Heart left ventricle (tissue), 13 donors: ENCODE results near the gene EFNA5.

ENCODE experiments used
- POLR2A ChIP-seq, 2 donors: fragments of 450-650 bp; IDR thresholded peaks; one replicate each; pipeline ENCODE4 v1.6.1; 2017; ENCODE audit warnings: antibody characterized with exemption in 2 of 2, mild to moderate bottlenecking in 2 of 2, moderate library complexity in 2 of 2
- TF ChIP-seq, protein P1 (sequence below), 12 donors: fragments of 200-600 bp; sonication (generic) in 4 of 12; IDR thresholded peaks; one replicate each; pipeline versions ENCODE4 v1.5.0 to v1.8.0; 2018 to 2022; ENCODE audit warnings: antibody characterized with exemption in 12 of 12, mild to moderate bottlenecking in 5 of 12
- donor health status: ischemic (EF 13 %, LVEDD 7.1; RV severe dilation, severe dysfunction).
- donor health status: DM: no; HTN: yes; CAD: no.
- donor health status: DM: no; HTN: no; CAD: no.
- donor health status: ischemic (EF 25% LVEDD 6.9; RV normal size, moderate dysfunction).
- donor health status: ischemic (EF 25% LVEDD 5.7; RV mildly dilated, moderate dysfunction).
- donor health status: ischemic (EF 35%, LVEDD 5.7; RV mildly dilated, moderate dysfunction).
- donor health status: nonischemic (EF 11% LVEDD 7.7; RV severe dilation, severe dysfunction).
- donor health status: DM: yes; HTN: yes; CAD: no.
- donor health status: PGD.
- donor health status: ischemic (EF 29% LVEDD 5.4; RV normal size, mild dysfunction).
- donor health status: nonischemic (EF 23%, LVEDD 6.1; RV moderate dilation, normal function).

DNA sequence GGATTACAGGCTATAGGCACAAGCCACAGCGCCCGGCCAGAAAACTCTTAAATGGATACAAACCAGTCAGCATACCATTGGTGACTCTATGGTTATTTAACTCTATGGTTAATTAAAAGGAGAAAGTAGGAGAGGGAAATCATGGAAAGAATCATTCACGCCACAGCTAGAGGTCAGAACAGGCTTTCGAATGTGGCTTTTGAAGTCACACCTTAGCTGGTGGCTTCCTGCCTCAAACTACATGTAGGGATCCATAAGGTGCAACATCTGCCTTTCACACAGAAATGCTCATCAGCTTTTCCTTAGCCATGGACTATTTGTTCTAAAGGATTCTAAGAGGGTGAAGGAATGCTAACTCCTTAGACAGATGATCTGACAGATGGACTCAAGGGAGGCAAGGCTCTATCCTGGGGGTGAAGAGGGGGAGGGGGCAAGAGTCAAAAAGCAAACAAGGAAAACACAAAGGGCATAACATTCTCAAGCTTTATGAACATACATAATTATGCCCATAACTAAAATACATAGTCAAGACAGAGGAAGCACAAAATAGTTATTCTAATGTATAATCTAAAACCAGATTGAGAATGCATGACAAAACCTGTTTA lies 130.9 kb downstream of the EFNA5 start:
- no peak for TF ChIP-seq POLR2A (IDR thresholded peaks at IDR 0.05)
- TF ChIP-seq, protein P1, sequence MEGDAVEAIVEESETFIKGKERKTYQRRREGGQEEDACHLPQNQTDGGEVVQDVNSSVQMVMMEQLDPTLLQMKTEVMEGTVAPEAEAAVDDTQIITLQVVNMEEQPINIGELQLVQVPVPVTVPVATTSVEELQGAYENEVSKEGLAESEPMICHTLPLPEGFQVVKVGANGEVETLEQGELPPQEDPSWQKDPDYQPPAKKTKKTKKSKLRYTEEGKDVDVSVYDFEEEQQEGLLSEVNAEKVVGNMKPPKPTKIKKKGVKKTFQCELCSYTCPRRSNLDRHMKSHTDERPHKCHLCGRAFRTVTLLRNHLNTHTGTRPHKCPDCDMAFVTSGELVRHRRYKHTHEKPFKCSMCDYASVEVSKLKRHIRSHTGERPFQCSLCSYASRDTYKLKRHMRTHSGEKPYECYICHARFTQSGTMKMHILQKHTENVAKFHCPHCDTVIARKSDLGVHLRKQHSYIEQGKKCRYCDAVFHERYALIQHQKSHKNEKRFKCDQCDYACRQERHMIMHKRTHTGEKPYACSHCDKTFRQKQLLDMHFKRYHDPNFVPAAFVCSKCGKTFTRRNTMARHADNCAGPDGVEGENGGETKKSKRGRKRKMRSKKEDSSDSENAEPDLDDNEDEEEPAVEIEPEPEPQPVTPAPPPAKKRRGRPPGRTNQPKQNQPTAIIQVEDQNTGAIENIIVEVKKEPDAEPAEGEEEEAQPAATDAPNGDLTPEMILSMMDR (IDR thresholded peaks at IDR 0.05), result no peak
